DND-41 (cell line): Measurements from ENCODE around the gene FAM47C.
"Not testable (repeated sequence)": the region's sequence is repeated elsewhere in the genome, so short reads cannot be mapped to it uniquely, and the experiment has no call there.

ENCODE experiments used
- CTCF ChIP-seq: IDR thresholded peaks from 2 replicates; pipeline ENCODE4 v1.5.1; 2012; ENCODE audit warnings: borderline replicate concordance, low read length, moderate library complexity, mild to moderate bottlenecking; ENCODE audit not compliant: poor library complexity, severe bottlenecking; ENCODE audit errors: extremely low read depth
- EZH2 ChIP-seq: IDR thresholded peaks from 3 replicates; pipeline ENCODE4 v1.6.1; 2012; ENCODE audit warnings: borderline replicate concordance, low read depth, mild to moderate bottlenecking, moderate library complexity, low read length, inconsistent platforms; ENCODE audit not compliant: severe bottlenecking

DNA sequence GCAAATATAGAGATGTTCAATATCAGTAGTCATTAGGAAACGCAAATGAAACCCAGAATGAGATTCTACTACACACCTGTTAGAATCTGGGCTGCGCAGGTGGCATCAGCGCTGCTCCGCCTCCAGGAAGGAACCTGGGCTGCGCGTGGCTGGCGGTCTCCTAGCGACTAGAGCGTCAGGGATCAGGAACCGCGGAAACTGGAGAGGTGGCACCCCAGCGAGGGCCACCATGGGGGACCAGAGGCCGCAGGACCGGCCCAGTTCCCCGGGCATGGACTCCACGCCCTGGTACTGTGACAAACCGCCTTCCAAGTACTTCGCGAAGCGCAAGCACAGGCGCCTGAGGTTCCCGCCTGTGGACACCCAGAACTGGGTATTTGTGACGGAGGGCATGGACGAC is at the start of gene FAM47C:
- TF ChIP-seq CTCF, EZH2: not testable (repeated sequence)
